CD4-positive, alpha-beta memory T cell (primary cell): Measurements from ENCODE around the gene PPFIA2. TPM values are rescaled to one million over a fixed set of nuclear protein-coding genes. Genes with fewer than 3 reads are reported as not detected.

Source experiments
- CTCF ChIA-PET: fragments of 350-600 bp; sonication (Branson Sonifier 250); formaldehyde crosslinking; loops from one replicate; lab custom pipeline; 2021; ENCODE audit warnings: inconsistent platforms; ENCODE audit not compliant: partially characterized antibody; lab: Charles Lee
- POLR2A ChIA-PET: fragments of 350-600 bp; sonication (Branson Sonifier 250); formaldehyde crosslinking; loops from one replicate; lab custom pipeline; 2021; ENCODE audit not compliant: partially characterized antibody; lab: Charles Lee
- DNase-seq, 5 donors: peaks; one replicate each; pipeline versions ENCODE4 v3.0.0 to v3.0.0-alpha.2; 2020 to 2022; ENCODE audit warnings: mixed read lengths in 1 of 5
- H3K27ac ChIP-seq: one replicate; pipeline ENCODE4 v1.7.0; 2013; ENCODE audit warnings: low read depth, low read length
- H3K27me3 ChIP-seq: 2 replicates; pipeline ENCODE4 v1.7.0; 2013; ENCODE audit warnings: mild to moderate bottlenecking, low read length, moderate library complexity; ENCODE audit not compliant: insufficient read depth
- H3K36me3 ChIP-seq: 2 replicates; pipeline ENCODE4 v1.7.0; 2013; ENCODE audit warnings: mild to moderate bottlenecking, low read length, moderate library complexity; ENCODE audit not compliant: insufficient read depth
- H3K4me1 ChIP-seq: 2 replicates; pipeline ENCODE4 v1.7.0; 2013; ENCODE audit warnings: mild to moderate bottlenecking, low read length, moderate library complexity; ENCODE audit not compliant: insufficient read depth
- H3K4me3 ChIP-seq, 2 donors: one replicate each; pipeline ENCODE4 v1.7.0; 2013; ENCODE audit warnings: low read length in 2 of 2, mild to moderate bottlenecking in 1 of 2
- H3K9me3 ChIP-seq, 2 donors: one replicate each; pipeline ENCODE4 v1.7.0; 2013; ENCODE audit warnings: low read length in 2 of 2, control low read depth in 1 of 2; ENCODE audit not compliant: control insufficient read depth in 1 of 2
- H3K27ac Mint-ChIP-seq, 7 donors: one replicate each; pipeline ENCODE4 v1.8.0; 2020 to 2021; ENCODE audit warnings: mixed read lengths in 7 of 7, mild to moderate bottlenecking in 6 of 7, inconsistent platforms in 3 of 7, moderate library complexity in 3 of 7
- H3K27me3 Mint-ChIP-seq, 2 donors: one replicate each; pipeline ENCODE4 v1.8.0; 2020 to 2021; ENCODE audit warnings: mixed read lengths in 2 of 2
- H3K36me3 Mint-ChIP-seq, 2 donors: one replicate each; pipeline ENCODE4 v1.8.0; 2020 to 2021; ENCODE audit warnings: mixed read lengths in 2 of 2, inconsistent platforms in 1 of 2, mild to moderate bottlenecking in 1 of 2
- H3K4me1 Mint-ChIP-seq, 4 donors: one replicate each; pipeline ENCODE4 v1.8.0; 2020 to 2021; ENCODE audit warnings: mixed read lengths in 4 of 4, mild to moderate bottlenecking in 1 of 4
- H3K4me3 Mint-ChIP-seq, 8 donors: one replicate each; pipeline ENCODE4 v1.8.0; 2020 to 2021; ENCODE audit warnings: mixed read lengths in 8 of 8, mild to moderate bottlenecking in 7 of 8, moderate library complexity in 6 of 8, inconsistent platforms in 3 of 8
- H3K9me3 Mint-ChIP-seq, 8 donors: one replicate each; pipeline ENCODE4 v1.8.0; 2020 to 2021; ENCODE audit warnings: mixed read lengths in 8 of 8, mild to moderate bottlenecking in 5 of 8, inconsistent platforms in 3 of 8, moderate library complexity in 1 of 8
- intact Hi-C: fragments of 100-400 bp; cut with micrococcal nuclease; formaldehyde crosslinking; loops from one replicate; pipeline ENCODE4 v1.15.1; 2023
- polyA plus RNA-seq, 2 donors: library from polyadenylated mRNA; unstranded; fragments of 300-500 nt; fragmentation: Illumina TruSeq; gene quantifications; one replicate each; pipeline ENCODE4 v1.2.3, GENCODE V29; 2021
- total RNA-seq, 2 experiments: library from RNA; stranded (reverse); gene quantifications; one replicate each; pipeline ENCODE4 v1.2.3, GENCODE V29; 2021

PPFIA2 gene
- total and polyA plus RNA-seq, 4 experiments from 2014 or later = not detected

- H3K4me3 ChIP-seq = no peak overlapping the region
- no peaks in the 10 kb centered on the region for H3K36me3 ChIP-seq
- peaks cover 5% of the 10 kb centered on the region for H3K27me3 ChIP-seq
- Mint-ChIP-seq H3K9me3 (peaks cover 0 to 4% (median 0%) of the 10 kb centered on the region in 8 donors), H3K36me3 (no peaks in the 10 kb centered on the region), H3K4me1 (peaks cover 8 to 18% (median 13%) of the 10 kb centered on the region in 4 donors), H3K27me3 (peaks cover 12 to 17% of the 10 kb centered on the region in 2 donors), H3K27ac (no peak overlapping the region), H3K4me3 (peak overlapping the region; percentile 67 to 83 (median 76))
- POLR2A ChIA-PET = no interaction called here
- no peak overlapping the region for H3K27ac ChIP-seq
- CTCF ChIA-PET = interaction anchor here (1.3 kb wide), 1 partner anchor 234 kb away, joined by 3 read pairs; no protein-coding TSS in a partner anchor
- H3K4me1 ChIP-seq = peaks cover 8% of the 10 kb centered on the region
- H3K9me3 ChIP-seq = no peaks in the 10 kb centered on the region
- intact Hi-C loops = no loop called here
- DNase-seq = peak in 1 of 5 donors; percentile 5
These were observed 545 bp downstream of the PPFIA2 start for GRCh38 chr12:81758421-81759189.

GRCh38 chr12:81757731-81758365 lies 1.3 kb downstream of the PPFIA2 start:
- peaks cover 12 to 17% of the 10 kb centered on the region in 2 donors for H3K27me3 Mint-ChIP-seq

GRCh38 chr12:81729781-81730180 lies 29.4 kb downstream of the PPFIA2 start:
- intact Hi-C loops = no loop called here
- CTCF ChIA-PET = interaction anchor here (0.8 kb wide), 1 partner anchor 97 kb away, joined by 3 read pairs; no protein-coding TSS in a partner anchor

More at GRCh38 chr12:81757731-81758365, 1.3 kb downstream of the PPFIA2 start:
- Mint-ChIP-seq H3K4me1 (peaks cover 8 to 18% (median 13%) of the 10 kb centered on the region in 4 donors), H3K9me3 (peaks cover 0 to 3% (median 0%) of the 10 kb centered on the region in 8 donors), H3K27ac (no peak overlapping the region), H3K36me3 (no peaks in the 10 kb centered on the region), H3K4me3 (peak overlapping the region; percentile 7 to 83 (median 69))
- Histone ChIP-seq H3K4me1 (peaks cover 8% of the 10 kb centered on the region), H3K36me3 (no peaks in the 10 kb centered on the region), H3K4me3 (no peak overlapping the region), H3K9me3 (no peaks in the 10 kb centered on the region), H3K27me3 (peaks cover 5% of the 10 kb centered on the region), H3K27ac (no peak overlapping the region)
- ChIA-PET CTCF (interaction anchor here (1.3 kb wide), 1 partner anchor 234 kb away, joined by 3 read pairs; no protein-coding TSS in a partner anchor), POLR2A (no interaction called here)
- intact Hi-C loops = no loop called here
- no peak for DNase-seq

GRCh38 chr12:81727391-81727790 lies 31.8 kb downstream of the PPFIA2 start:
- intact Hi-C loops = no loop called here
- H3K27me3 ChIP-seq = no peaks in the 10 kb centered on the region
- Mint-ChIP-seq H3K36me3 (no peaks in the 10 kb centered on the region), H3K4me3 (no peak overlapping the region), H3K27me3 (no peaks in the 10 kb centered on the region), H3K9me3 (peaks cover 0 to 6% (median 0%) of the 10 kb centered on the region in 8 donors), H3K27ac (no peak overlapping the region), H3K4me1 (no peaks in the 10 kb centered on the region)
- DNase-seq = no peak
- no peak overlapping the region for H3K4me3 ChIP-seq
- H3K27ac ChIP-seq = no peak overlapping the region
- H3K4me1 ChIP-seq = no peaks in the 10 kb centered on the region
- no peaks in the 10 kb centered on the region for H3K9me3 ChIP-seq
- ChIA-PET CTCF (no interaction called here), POLR2A (no interaction called here)
- no peaks in the 10 kb centered on the region for H3K36me3 ChIP-seq

More at GRCh38 chr12:81729781-81730180, 29.4 kb downstream of the PPFIA2 start:
- H3K4me1 ChIP-seq = no peaks in the 10 kb centered on the region
- H3K27ac ChIP-seq = no peak overlapping the region
- no peaks in the 10 kb centered on the region for H3K27me3 ChIP-seq
- H3K4me3 ChIP-seq = no peak overlapping the region
- H3K27ac Mint-ChIP-seq = no peak overlapping the region
- H3K9me3 ChIP-seq = no peaks in the 10 kb centered on the region
- peaks cover 0 to 6% (median 0%) of the 10 kb centered on the region in 8 donors for H3K9me3 Mint-ChIP-seq
- no peaks in the 10 kb centered on the region for H3K4me1 Mint-ChIP-seq
- no peaks in the 10 kb centered on the region for H3K36me3 Mint-ChIP-seq
- POLR2A ChIA-PET = no interaction called here
- H3K4me3 Mint-ChIP-seq = no peak overlapping the region
- H3K27me3 Mint-ChIP-seq = no peaks in the 10 kb centered on the region
- no peak for DNase-seq
- no peaks in the 10 kb centered on the region for H3K36me3 ChIP-seq

GRCh38 chr12:81726634-81727033 lies 32.5 kb downstream of the PPFIA2 start:
- no peaks in the 10 kb centered on the region for H3K36me3 ChIP-seq
- no peak overlapping the region for H3K4me3 ChIP-seq
- H3K4me1 ChIP-seq = no peaks in the 10 kb centered on the region
- no peaks in the 10 kb centered on the region for H3K27me3 ChIP-seq
- Mint-ChIP-seq H3K4me1 (no peaks in the 10 kb centered on the region), H3K9me3 (peaks cover 0 to 6% (median 0%) of the 10 kb centered on the region in 8 donors), H3K4me3 (no peak overlapping the region), H3K27ac (no peak overlapping the region), H3K27me3 (no peaks in the 10 kb centered on the region), H3K36me3 (no peaks in the 10 kb centered on the region)
- ChIA-PET CTCF (no interaction called here), POLR2A (no interaction called here)
- no peaks in the 10 kb centered on the region for H3K9me3 ChIP-seq
- DNase-seq = no peak
- intact Hi-C loops = no loop called here
- no peak overlapping the region for H3K27ac ChIP-seq

- CTCF ChIA-PET = no interaction called here
These were observed 35.8 kb downstream of the PPFIA2 start for GRCh38 chr12:81723361-81723760.

GRCh38 chr12:81722004-81722403 lies 37.1 kb downstream of the PPFIA2 start:
- Histone ChIP-seq H3K4me3 (no peak overlapping the region), H3K27me3 (no peaks in the 10 kb centered on the region), H3K27ac (no peak overlapping the region), H3K9me3 (no peaks in the 10 kb centered on the region), H3K36me3 (no peaks in the 10 kb centered on the region), H3K4me1 (no peaks in the 10 kb centered on the region)
- ChIA-PET POLR2A (no interaction called here), CTCF (no interaction called here)
- no peak for DNase-seq
- Mint-ChIP-seq H3K9me3 (peaks cover 0 to 4% (median 0%) of the 10 kb centered on the region in 8 donors), H3K36me3 (no peaks in the 10 kb centered on the region), H3K4me1 (no peaks in the 10 kb centered on the region), H3K27ac (no peak overlapping the region), H3K27me3 (no peaks in the 10 kb centered on the region), H3K4me3 (no peak overlapping the region)
- intact Hi-C loops = no loop called here

More at GRCh38 chr12:81723361-81723760, 35.8 kb downstream of the PPFIA2 start:
- H3K4me1 ChIP-seq = no peaks in the 10 kb centered on the region
- Mint-ChIP-seq H3K4me1 (no peaks in the 10 kb centered on the region), H3K27ac (no peak overlapping the region), H3K9me3 (peaks cover 0 to 4% (median 0%) of the 10 kb centered on the region in 8 donors), H3K4me3 (no peak overlapping the region), H3K27me3 (no peaks in the 10 kb centered on the region), H3K36me3 (no peaks in the 10 kb centered on the region)
- H3K4me3 ChIP-seq = no peak overlapping the region
- no peaks in the 10 kb centered on the region for H3K36me3 ChIP-seq
- no peaks in the 10 kb centered on the region for H3K27me3 ChIP-seq
- H3K27ac ChIP-seq = no peak overlapping the region
- DNase-seq = no peak
- H3K9me3 ChIP-seq = no peaks in the 10 kb centered on the region
- POLR2A ChIA-PET = no interaction called here
- intact Hi-C loops = no loop called here
